K562 (cell line): Measurements from ENCODE around the gene INSM2. TPM values are rescaled to one million over a fixed set of nuclear protein-coding genes. Genes with fewer than 3 reads are reported as not detected.
A peak's percentile ranks its signal among the peaks of the same experiment; 100 is the strongest.

ENCODE experiments used
- CBFA2T2 ChIP-seq: fragments of 450-650 bp; conservative IDR thresholded peaks from 2 replicates; pipeline ENCODE4 v1.6.1; 2017; ENCODE audit warnings: mild to moderate bottlenecking
- DDX20 ChIP-seq: fragments of 450-650 bp; IDR thresholded peaks from 2 replicates; pipeline ENCODE4 v1.6.1; 2016; ENCODE audit warnings: missing genetic modification characterization, low read depth, mild to moderate bottlenecking, missing compliant biosample characterization, moderate library complexity
- ETS2 ChIP-seq: IDR thresholded peaks from 2 replicates; pipeline ENCODE4 v1.6.1; 2016; ENCODE audit warnings: borderline replicate concordance, missing genetic modification characterization, mild to moderate bottlenecking, moderate library complexity, missing compliant biosample characterization; ENCODE audit not compliant: poor library complexity, severe bottlenecking
- KAT8 ChIP-seq: fragments of 450-650 bp; IDR thresholded peaks from 2 replicates; pipeline ENCODE4 v1.6.1; 2016; ENCODE audit warnings: low read depth, mild to moderate bottlenecking
- KHSRP ChIP-seq: fragments of 450-650 bp; IDR thresholded peaks from 2 replicates; pipeline ENCODE4 v1.6.1; 2017
- SAP30 ChIP-seq: fragments of 200-600 bp; sonication (generic); IDR thresholded peaks from 2 replicates; pipeline ENCODE4 v1.6.1; 2012; ENCODE audit warnings: borderline replicate concordance, low read depth, mild to moderate bottlenecking, moderate library complexity, low read length, control low read depth, inconsistent platforms; ENCODE audit not compliant: insufficient read depth, poor library complexity, severe bottlenecking
- SRSF7 ChIP-seq: fragments of 200-400 bp; formaldehyde crosslinking; optimal IDR thresholded peaks from 2 replicates; pipeline ENCODE3; 2017; ENCODE audit warnings: mild to moderate bottlenecking, low read depth, low read length
- ZNF584 ChIP-seq: fragments of 200-800 bp; sonication (Bioruptor generic); IDR thresholded peaks from 2 replicates; pipeline ENCODE4 v1.6.1; 2016; ENCODE audit warnings: low read depth, mild to moderate bottlenecking, missing genetic modification characterization, missing compliant biosample characterization
- polyA plus RNA-seq, 8 experiments: library from polyadenylated mRNA; depleted of rRNA in 4 of 8; stranded (reverse) in 5 of 8; unstranded in 3 of 8; fragments of >200 nt; fragmentation: Nextera tagmentation in 2 of 8; fragmentation: Illumina TruSeq in 1 of 8; extraction: Ambion mirVana in 2 of 8; extraction: Trizol in 1 of 8; gene quantifications; 2 replicates each; pipeline versions ENCODE4 v1.2.1 to v1.2.3, GENCODE V29; 2011 to 2014; ENCODE audit warnings: inconsistent platforms in 1 of 8, missing spikeins in 1 of 8
- total RNA-seq, 7 experiments: library from RNA; depleted of rRNA in 6 of 7; stranded (reverse); fragments of >200 nt in 6 of 7; fragmentation: Illumina TruSeq in 2 of 7; extraction: Trizol in 2 of 7; gene quantifications; 2 replicates each; pipeline versions ENCODE4 v1.2.1 to v1.2.3, GENCODE V29; 2011 to 2021; ENCODE audit warnings: low replicate concordance in 1 of 7
- TF ChIP-seq, protein P1 (sequence below), 2 experiments: fragments of 450-650 bp; IDR thresholded peaks; 2 replicates each; pipeline ENCODE4 v1.6.1; 2016
- TF ChIP-seq, protein P2 (sequence below), 2 experiments: fragments of 450-650 bp in 1 of 2; sonication (generic) in 1 of 2; formaldehyde crosslinking in 1 of 2; IDR thresholded peaks; 2 replicates each; pipeline versions ENCODE4 v1.7.1 to v1.9.0; 2016 to 2022; ENCODE audit warnings: inconsistent platforms in 1 of 2, mild to moderate bottlenecking in 1 of 2, missing genetic modification reagents in 1 of 2
- TF ChIP-seq, protein P3 (sequence below): fragments of 450-650 bp; formaldehyde crosslinking; IDR thresholded peaks from 2 replicates; pipeline ENCODE4 v1.4.0; 2022; ENCODE audit warnings: mild to moderate bottlenecking, moderate library complexity

The INSM2 gene
- total and polyA plus RNA-seq, 9 of the 15 experiments (the other 6 are each of a cell fraction or from before 2014, with no cell fraction given), result not detected

DNA sequence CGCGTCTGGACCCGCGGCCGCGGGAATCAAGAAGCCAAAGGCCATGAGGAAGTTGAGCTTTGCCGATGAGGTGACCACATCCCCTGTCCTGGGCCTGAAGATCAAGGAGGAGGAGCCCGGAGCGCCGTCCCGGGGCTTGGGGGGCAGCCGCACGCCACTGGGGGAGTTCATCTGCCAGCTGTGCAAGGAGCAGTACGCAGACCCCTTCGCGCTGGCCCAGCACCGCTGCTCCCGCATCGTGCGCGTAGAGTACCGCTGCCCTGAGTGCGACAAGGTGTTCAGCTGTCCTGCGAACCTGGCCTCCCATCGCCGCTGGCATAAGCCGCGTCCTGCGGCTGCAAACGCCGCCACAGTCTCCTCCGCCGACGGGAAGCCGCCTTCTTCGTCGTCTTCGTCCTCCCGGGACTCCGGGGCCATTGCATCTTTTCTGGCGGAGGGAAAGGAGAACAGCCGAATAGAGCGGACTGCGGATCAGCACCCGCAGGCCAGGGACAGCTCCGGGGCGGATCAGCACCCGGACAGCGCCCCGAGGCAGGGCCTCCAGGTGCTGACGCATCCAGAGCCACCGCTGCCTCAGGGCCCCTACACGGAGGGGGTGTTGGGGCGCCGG, 1.0 kb downstream of the INSM2 start (continued):
- TF ChIP-seq, protein P1, sequence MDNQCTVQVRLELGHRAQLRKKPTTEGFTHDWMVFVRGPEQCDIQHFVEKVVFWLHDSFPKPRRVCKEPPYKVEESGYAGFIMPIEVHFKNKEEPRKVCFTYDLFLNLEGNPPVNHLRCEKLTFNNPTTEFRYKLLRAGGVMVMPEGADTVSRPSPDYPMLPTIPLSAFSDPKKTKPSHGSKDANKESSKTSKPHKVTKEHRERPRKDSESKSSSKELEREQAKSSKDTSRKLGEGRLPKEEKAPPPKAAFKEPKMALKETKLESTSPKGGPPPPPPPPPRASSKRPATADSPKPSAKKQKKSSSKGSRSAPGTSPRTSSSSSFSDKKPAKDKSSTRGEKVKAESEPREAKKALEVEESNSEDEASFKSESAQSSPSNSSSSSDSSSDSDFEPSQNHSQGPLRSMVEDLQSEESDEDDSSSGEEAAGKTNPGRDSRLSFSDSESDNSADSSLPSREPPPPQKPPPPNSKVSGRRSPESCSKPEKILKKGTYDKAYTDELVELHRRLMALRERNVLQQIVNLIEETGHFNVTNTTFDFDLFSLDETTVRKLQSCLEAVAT (IDR thresholded peaks at IDR 0.05), result no peak
- TF ChIP-seq KAT8 (no peak), SAP30 (peak; percentile 97), ZNF584 (peak; percentile 92; the same call in 1 of the 2 replicates), KHSRP (no peak), SRSF7 (no peak), ETS2 (tag) (no peak), CBFA2T2 (no peak), DDX20 (tag) (no peak)
- TF ChIP-seq, protein P2, sequence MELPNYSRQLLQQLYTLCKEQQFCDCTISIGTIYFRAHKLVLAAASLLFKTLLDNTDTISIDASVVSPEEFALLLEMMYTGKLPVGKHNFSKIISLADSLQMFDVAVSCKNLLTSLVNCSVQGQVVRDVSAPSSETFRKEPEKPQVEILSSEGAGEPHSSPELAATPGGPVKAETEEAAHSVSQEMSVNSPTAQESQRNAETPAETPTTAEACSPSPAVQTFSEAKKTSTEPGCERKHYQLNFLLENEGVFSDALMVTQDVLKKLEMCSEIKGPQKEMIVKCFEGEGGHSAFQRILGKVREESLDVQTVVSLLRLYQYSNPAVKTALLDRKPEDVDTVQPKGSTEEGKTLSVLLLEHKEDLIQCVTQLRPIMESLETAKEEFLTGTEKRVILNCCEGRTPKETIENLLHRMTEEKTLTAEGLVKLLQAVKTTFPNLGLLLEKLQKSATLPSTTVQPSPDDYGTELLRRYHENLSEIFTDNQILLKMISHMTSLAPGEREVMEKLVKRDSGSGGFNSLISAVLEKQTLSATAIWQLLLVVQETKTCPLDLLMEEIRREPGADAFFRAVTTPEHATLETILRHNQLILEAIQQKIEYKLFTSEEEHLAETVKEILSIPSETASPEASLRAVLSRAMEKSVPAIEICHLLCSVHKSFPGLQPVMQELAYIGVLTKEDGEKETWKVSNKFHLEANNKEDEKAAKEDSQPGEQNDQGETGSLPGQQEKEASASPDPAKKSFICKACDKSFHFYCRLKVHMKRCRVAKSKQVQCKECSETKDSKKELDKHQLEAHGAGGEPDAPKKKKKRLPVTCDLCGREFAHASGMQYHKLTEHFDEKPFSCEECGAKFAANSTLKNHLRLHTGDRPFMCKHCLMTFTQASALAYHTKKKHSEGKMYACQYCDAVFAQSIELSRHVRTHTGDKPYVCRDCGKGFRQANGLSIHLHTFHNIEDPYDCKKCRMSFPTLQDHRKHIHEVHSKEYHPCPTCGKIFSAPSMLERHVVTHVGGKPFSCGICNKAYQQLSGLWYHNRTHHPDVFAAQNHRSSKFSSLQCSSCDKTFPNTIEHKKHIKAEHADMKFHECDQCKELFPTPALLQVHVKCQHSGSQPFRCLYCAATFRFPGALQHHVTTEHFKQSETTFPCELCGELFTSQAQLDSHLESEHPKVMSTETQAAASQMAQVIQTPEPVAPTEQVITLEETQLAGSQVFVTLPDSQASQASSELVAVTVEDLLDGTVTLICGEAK (IDR thresholded peaks at IDR 0.05), result peak; percentile 90
- TF ChIP-seq, protein P2 (CRISPR knock-in tag; IDR thresholded peaks at IDR 0.05), result peak; percentile 86
- TF ChIP-seq, protein P3, sequence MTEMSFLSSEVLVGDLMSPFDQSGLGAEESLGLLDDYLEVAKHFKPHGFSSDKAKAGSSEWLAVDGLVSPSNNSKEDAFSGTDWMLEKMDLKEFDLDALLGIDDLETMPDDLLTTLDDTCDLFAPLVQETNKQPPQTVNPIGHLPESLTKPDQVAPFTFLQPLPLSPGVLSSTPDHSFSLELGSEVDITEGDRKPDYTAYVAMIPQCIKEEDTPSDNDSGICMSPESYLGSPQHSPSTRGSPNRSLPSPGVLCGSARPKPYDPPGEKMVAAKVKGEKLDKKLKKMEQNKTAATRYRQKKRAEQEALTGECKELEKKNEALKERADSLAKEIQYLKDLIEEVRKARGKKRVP (CRISPR knock-in tag), result peak; percentile 48; the same call in 1 of the 2 replicates
